ENCODE data around the gene HDAC4. TPM values are rescaled to one million over a fixed set of nuclear protein-coding genes. Genes with fewer than 3 reads are reported as not detected.
A peak's percentile ranks its signal among the peaks of the same experiment; 100 is the strongest.

The HDAC4 gene
- total and polyA plus RNA-seq, 2 experiments from 2014 or later: 9.3 to 10.8 TPM

DNA sequence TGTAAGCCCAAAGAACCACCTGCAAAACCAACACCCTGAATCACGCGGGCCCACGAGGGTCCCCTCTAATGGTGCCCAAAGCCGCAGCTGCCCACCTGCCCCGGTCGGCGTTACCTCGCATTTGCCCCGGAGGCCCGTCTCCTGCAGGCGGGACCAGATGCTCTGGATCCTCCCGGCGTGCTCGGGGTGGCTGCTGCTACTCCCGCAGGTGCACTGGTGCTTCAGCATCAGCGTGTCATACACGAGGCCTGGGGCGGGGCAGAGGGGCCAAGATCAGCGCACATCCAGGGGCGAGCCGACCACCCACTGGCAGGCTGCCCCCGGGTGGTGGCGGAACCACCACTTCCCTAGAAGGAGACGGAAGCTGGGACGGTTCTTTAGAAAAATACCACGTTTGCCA is 292.9 kb downstream of the HDAC4 start:
- peaks cover 6% of the 10 kb centered on the region for H3K4me1 ChIP-seq (ENCODE audit: insufficient read depth)
- no peak overlapping the region for H3K4me3 ChIP-seq
- no peak for DNase-seq (ENCODE audit: low spot score)
- no peaks in the 10 kb centered on the region for H3K36me3 ChIP-seq (replicated peaks; ENCODE audit: insufficient read depth, low read depth)
- no peaks in the 10 kb centered on the region for H3K27me3 ChIP-seq
- H4K20me1 ChIP-seq (ENCODE audit: insufficient read depth, poor library complexity, severe bottlenecking): peaks cover 3% of the 10 kb centered on the region
- no peak overlapping the region for H3K27ac ChIP-seq
- no peak overlapping the region for H2AFZ ChIP-seq
- WGBS (ENCODE audit: low lambda C conversion rate, missing lambda C conversion rate): 96% methylated on average over 26 of the region's 26 CpGs
- no peaks in the 10 kb centered on the region for H3K79me2 ChIP-seq
- H3K9me2 ChIP-seq (replicated peaks; ENCODE audit: insufficient read depth): no peaks in the 10 kb centered on the region
- TF ChIP-seq, protein P1, sequence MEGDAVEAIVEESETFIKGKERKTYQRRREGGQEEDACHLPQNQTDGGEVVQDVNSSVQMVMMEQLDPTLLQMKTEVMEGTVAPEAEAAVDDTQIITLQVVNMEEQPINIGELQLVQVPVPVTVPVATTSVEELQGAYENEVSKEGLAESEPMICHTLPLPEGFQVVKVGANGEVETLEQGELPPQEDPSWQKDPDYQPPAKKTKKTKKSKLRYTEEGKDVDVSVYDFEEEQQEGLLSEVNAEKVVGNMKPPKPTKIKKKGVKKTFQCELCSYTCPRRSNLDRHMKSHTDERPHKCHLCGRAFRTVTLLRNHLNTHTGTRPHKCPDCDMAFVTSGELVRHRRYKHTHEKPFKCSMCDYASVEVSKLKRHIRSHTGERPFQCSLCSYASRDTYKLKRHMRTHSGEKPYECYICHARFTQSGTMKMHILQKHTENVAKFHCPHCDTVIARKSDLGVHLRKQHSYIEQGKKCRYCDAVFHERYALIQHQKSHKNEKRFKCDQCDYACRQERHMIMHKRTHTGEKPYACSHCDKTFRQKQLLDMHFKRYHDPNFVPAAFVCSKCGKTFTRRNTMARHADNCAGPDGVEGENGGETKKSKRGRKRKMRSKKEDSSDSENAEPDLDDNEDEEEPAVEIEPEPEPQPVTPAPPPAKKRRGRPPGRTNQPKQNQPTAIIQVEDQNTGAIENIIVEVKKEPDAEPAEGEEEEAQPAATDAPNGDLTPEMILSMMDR (IDR thresholded peaks at IDR 0.05; ENCODE audit: poor library complexity): no peak
- TF ChIP-seq EZH2 (IDR thresholded peaks at IDR 0.05; ENCODE audit: borderline replicate concordance): no peak
- no peak for TF ChIP-seq EZH2phosphoT487 (IDR thresholded peaks at IDR 0.05; ENCODE audit: low read depth, severe bottlenecking, unreplicated experiment)
- H3K9me3 ChIP-seq (ENCODE audit: low read depth): no peaks in the 10 kb centered on the region
- no peak overlapping the region for H3K4me2 ChIP-seq

DNA sequence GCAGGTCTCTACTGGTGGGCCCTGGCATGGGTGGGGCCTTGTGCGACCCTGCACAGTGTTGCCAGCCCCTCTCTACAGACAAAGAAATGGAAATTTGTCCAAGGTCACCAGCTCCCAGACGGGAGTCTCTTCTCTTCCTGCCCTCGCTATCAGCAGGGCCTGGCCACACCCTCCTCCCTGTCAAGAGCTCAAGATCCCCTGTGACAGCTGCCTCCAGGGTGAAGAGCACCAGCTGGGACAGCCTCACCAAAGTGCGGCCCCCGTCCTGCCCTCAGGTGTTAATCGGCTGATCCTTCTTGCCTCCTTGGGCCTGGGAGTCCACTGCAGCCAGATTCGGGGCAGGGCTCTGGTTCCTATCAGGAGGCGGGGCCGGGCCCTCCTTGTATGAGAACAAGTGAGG is 293.9 kb downstream of the HDAC4 start:
- H3K4me3 ChIP-seq: no peak overlapping the region
- no peaks in the 10 kb centered on the region for H4K20me1 ChIP-seq (ENCODE audit: insufficient read depth, poor library complexity, severe bottlenecking)
- DNase-seq (ENCODE audit: low spot score): no peak
- no peak overlapping the region for H3K27ac ChIP-seq
- H3K9me3 ChIP-seq (ENCODE audit: low read depth): no peaks in the 10 kb centered on the region
- no peaks in the 10 kb centered on the region for H3K27me3 ChIP-seq
- H3K36me3 ChIP-seq (replicated peaks; ENCODE audit: insufficient read depth, low read depth): no peaks in the 10 kb centered on the region
- no peak overlapping the region for H2AFZ ChIP-seq
- TF ChIP-seq, protein P1 (IDR thresholded peaks at IDR 0.05; ENCODE audit: poor library complexity): no peak
- TF ChIP-seq EZH2 (IDR thresholded peaks at IDR 0.05; ENCODE audit: borderline replicate concordance) (no peak), EZH2phosphoT487 (IDR thresholded peaks at IDR 0.05; ENCODE audit: low read depth, severe bottlenecking, unreplicated experiment) (no peak)
- 87% methylated on average over 9 of the region's 9 CpGs for WGBS (ENCODE audit: low lambda C conversion rate, missing lambda C conversion rate)
- no peaks in the 10 kb centered on the region for H3K79me2 ChIP-seq
- H3K4me2 ChIP-seq: no peak overlapping the region
- no peaks in the 10 kb centered on the region for H3K9me2 ChIP-seq (replicated peaks; ENCODE audit: insufficient read depth)
- no peaks in the 10 kb centered on the region for H3K4me1 ChIP-seq (ENCODE audit: insufficient read depth)

DNA sequence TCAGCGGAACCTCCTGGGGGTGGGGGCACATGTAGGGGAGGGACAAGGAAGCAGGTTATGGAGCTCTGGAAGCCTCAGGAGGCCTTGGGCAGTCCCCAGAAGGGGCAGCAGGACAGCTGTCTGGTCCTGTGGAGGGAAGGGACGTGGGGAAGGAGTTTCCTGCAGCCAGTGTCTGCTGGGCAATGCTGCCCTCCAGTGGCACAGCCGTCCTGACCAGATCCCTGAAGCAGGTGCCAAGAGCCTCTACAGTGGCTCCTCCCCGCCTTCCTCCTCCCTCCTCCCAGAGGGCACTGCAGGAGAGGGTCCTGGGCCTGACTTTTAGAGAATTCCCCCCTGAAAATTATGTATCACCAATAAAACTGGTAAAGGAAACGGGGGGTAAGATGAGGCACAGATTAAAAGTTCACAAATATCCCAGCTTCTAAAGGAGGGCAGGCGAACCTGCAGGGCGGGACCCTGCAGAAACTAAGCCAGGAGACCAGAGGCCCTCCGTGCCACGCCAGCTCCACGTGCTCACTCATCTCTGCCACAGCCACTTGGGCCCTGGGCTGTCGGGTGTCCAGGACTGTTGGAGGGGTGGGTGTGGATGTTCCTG is 294.4 kb downstream of the HDAC4 start:
- 63% methylated on average over 10 of the region's 11 CpGs for WGBS (ENCODE audit: low lambda C conversion rate, missing lambda C conversion rate)
- Histone ChIP-seq H2AFZ (no peak overlapping the region), H3K4me3 (no peak overlapping the region), H3K27me3 (no peaks in the 10 kb centered on the region), H4K20me1 (ENCODE audit: insufficient read depth, poor library complexity, severe bottlenecking) (no peaks in the 10 kb centered on the region), H3K36me3 (replicated peaks; ENCODE audit: insufficient read depth, low read depth) (no peaks in the 10 kb centered on the region), H3K79me2 (no peaks in the 10 kb centered on the region), H3K4me1 (ENCODE audit: insufficient read depth) (no peaks in the 10 kb centered on the region), H3K9me2 (replicated peaks; ENCODE audit: insufficient read depth) (no peaks in the 10 kb centered on the region), H3K27ac (no peak overlapping the region), H3K4me2 (no peak overlapping the region), H3K9me3 (ENCODE audit: low read depth) (no peaks in the 10 kb centered on the region)
- TF ChIP-seq, protein P1 (IDR thresholded peaks at IDR 0.05; ENCODE audit: poor library complexity): peak; percentile 54
- no peak for TF ChIP-seq EZH2phosphoT487 (IDR thresholded peaks at IDR 0.05; ENCODE audit: low read depth, severe bottlenecking, unreplicated experiment)
- peak; percentile 69 for DNase-seq (ENCODE audit: low spot score)
